GM21447 (cell line): Measurements from ENCODE around the gene P3H1.
"Not testable (repeated sequence)": the region's sequence is repeated elsewhere in the genome, so short reads cannot be mapped to it uniquely, and the experiment has no call there.

Experiments used
- ATAC-seq: cut with Tn5 transposase; IDR thresholded peaks from one replicate; pipeline ENCODE4 v1.9.1; 2021; ENCODE audit not compliant: unreplicated experiment

P3H1 gene

GRCh38 chr1:42773420-42773819 lies 6.6 kb upstream of the P3H1 start:
- no peak for ATAC-seq

- ATAC-seq: no peak
These were observed 3.0 kb upstream of the P3H1 start for GRCh38 chr1:42769811-42770210.

- ATAC-seq: no peak
These were observed 1.3 kb upstream of the P3H1 start for GRCh38 chr1:42768172-42768571.

- ATAC-seq: peak; percentile 3
These were observed 727 bp upstream of the P3H1 start for GRCh38 chr1:42767510-42768000.

GRCh38 chr1:42765832-42766740 lies 742 bp downstream of the P3H1 start:
- peak; percentile 27 for ATAC-seq

- no peak for ATAC-seq
These were observed 1.6 kb downstream of the P3H1 start for GRCh38 chr1:42765269-42765668.

- no peak for ATAC-seq
These were observed 4.6 kb downstream of the P3H1 start for GRCh38 chr1:42762269-42762668.

GRCh38 chr1:42761567-42761966 lies 5.3 kb downstream of the P3H1 start:
- ATAC-seq: no peak

- no peak for ATAC-seq
These were observed 7.7 kb downstream of the P3H1 start for GRCh38 chr1:42759114-42759513.

- no peak for ATAC-seq
These were observed 8.2 kb downstream of the P3H1 start for GRCh38 chr1:42758641-42759040.

GRCh38 chr1:42757892-42758275 lies 8.9 kb downstream of the P3H1 start:
- ATAC-seq: no peak

- ATAC-seq: no peak
These were observed 9.6 kb downstream of the P3H1 start for GRCh38 chr1:42756956-42757891.

- no peak for ATAC-seq
These were observed 13.8 kb downstream of the P3H1 start for GRCh38 chr1:42753070-42753469.

- ATAC-seq: no peak
These were observed 14.5 kb downstream of the P3H1 start for GRCh38 chr1:42752284-42752683.

GRCh38 chr1:42751511-42752070 lies 15.2 kb downstream of the P3H1 start:
- not testable (repeated sequence) for ATAC-seq

GRCh38 chr1:42750041-42750440 lies 16.8 kb downstream of the P3H1 start:
- no peak for ATAC-seq

GRCh38 chr1:42748461-42749410 lies 18.1 kb downstream of the P3H1 start:
- no peak for ATAC-seq

- ATAC-seq: no peak
These were observed 18.8 kb downstream of the P3H1 start for GRCh38 chr1:42748021-42748420.

- ATAC-seq: no peak
These were observed 19.7 kb downstream of the P3H1 start for GRCh38 chr1:42747125-42747524.

- ATAC-seq: no peak
These were observed 20.3 kb downstream of the P3H1 start for GRCh38 chr1:42746436-42747105.
